ENCODE data around the gene DMRTB1. TPM values are rescaled to one million over a fixed set of nuclear protein-coding genes. Genes with fewer than 3 reads are reported as not detected.

The DMRTB1 gene
- total and polyA plus RNA-seq, 2 donors (not counting 1 experiment from before 2014, with no cell fraction given), result not detected

- no peak overlapping the region for H3K9ac ChIP-seq (ENCODE audit: insufficient read depth, low read length)
- H3K4me3 ChIP-seq (replicated peaks in 1 of 4; ENCODE audit: control extremely low read depth in 1 of 4, insufficient read depth in 1 of 4, low read depth in 3 of 4, low read length in 4 of 4), result no peak overlapping the region
- H3K4me1 ChIP-seq (ENCODE audit: control insufficient read depth, extremely low read depth, insufficient read depth, low read length), result no peaks in the 10 kb centered on the region
- H3K27me3 ChIP-seq (ENCODE audit: control insufficient read depth, insufficient read depth, low read length), result peaks cover 12% of the 10 kb centered on the region
- no peak overlapping the region for H3K27ac ChIP-seq (ENCODE audit: insufficient read depth, low read length)
- no peaks in the 10 kb centered on the region for H3K9me3 ChIP-seq (ENCODE audit: control insufficient read depth, insufficient read depth, low read depth, low read length)
- H2AFZ ChIP-seq (ENCODE audit: low read length), result no peak overlapping the region
- DNase-seq (ENCODE audit: low read depth in 2 of 2), result no peak
- no peaks in the 10 kb centered on the region for H4K20me1 ChIP-seq (ENCODE audit: control insufficient read depth, extremely low read depth, insufficient read depth, low read length)
- no peak overlapping the region for H3K4me2 ChIP-seq (ENCODE audit: extremely low read depth, insufficient read depth, low read length)
- H3K36me3 ChIP-seq (ENCODE audit: control insufficient read depth, insufficient read depth, low read length), result no peaks in the 10 kb centered on the region
- no peaks in the 10 kb centered on the region for H3K79me2 ChIP-seq (ENCODE audit: control insufficient read depth, insufficient read depth, low read length)
- no peak for TF ChIP-seq EZH2 (IDR thresholded peaks at IDR 0.05; ENCODE audit: low read length, missing control alignments)
- TF ChIP-seq, protein P1, sequence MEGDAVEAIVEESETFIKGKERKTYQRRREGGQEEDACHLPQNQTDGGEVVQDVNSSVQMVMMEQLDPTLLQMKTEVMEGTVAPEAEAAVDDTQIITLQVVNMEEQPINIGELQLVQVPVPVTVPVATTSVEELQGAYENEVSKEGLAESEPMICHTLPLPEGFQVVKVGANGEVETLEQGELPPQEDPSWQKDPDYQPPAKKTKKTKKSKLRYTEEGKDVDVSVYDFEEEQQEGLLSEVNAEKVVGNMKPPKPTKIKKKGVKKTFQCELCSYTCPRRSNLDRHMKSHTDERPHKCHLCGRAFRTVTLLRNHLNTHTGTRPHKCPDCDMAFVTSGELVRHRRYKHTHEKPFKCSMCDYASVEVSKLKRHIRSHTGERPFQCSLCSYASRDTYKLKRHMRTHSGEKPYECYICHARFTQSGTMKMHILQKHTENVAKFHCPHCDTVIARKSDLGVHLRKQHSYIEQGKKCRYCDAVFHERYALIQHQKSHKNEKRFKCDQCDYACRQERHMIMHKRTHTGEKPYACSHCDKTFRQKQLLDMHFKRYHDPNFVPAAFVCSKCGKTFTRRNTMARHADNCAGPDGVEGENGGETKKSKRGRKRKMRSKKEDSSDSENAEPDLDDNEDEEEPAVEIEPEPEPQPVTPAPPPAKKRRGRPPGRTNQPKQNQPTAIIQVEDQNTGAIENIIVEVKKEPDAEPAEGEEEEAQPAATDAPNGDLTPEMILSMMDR (conservative IDR thresholded peaks at IDR 0.05 in 1 of 2, IDR thresholded peaks at IDR 0.05 in 1 of 2; ENCODE audit: low read depth in 1 of 2, low read length in 2 of 2), result no peak
Observed at GRCh38 chr1:53463961-53464899, 5.0 kb downstream of the DMRTB1 start.

DNA sequence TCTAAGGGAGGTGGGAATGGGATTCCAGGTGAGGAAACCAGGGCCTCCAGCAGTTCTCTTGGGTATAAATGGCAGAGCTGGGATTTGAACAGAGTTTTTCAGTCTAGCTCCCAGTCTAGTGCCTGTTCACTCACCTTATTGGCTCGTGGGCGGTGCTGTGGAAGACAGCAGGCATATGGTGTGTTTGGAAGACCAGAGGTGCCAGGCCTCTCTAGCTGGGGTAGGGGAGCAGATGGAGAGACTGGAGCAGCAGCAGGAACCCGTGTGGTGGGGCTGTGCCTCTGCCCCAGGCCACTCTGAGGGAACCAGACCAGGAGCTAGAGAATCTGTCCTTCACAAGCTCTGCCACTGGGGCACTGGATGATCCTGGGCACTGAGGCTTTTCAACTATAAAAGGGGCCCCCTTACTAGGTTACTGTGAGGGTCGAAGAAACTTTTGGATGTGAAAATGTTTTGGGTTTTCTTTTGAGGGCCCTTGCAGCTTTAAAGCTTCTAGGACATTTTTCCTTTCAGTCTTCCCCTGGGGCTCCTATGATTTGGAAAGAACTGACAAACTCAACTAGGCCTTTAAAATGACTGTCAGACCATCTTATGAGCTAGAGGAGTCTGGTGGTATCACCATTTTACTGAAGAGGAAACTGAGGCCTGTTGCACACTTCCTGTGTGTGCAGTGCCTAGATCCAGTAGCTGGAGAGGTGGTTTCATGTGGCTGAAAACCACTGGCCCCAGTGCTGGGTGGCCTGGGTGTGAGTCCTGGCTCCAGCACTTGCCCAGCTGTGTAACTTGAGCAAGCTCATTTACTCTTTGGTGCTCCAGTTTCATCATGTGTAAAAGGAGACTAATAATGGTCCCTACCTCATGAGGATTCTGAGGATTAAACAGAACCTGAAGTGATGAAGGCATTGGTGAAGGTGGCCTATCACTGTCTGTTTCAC is 6.1 kb downstream of the DMRTB1 start:
- H3K79me2 ChIP-seq (ENCODE audit: control insufficient read depth, insufficient read depth, low read length), result no peaks in the 10 kb centered on the region
- no peak overlapping the region for H3K4me2 ChIP-seq (ENCODE audit: extremely low read depth, insufficient read depth, low read length)
- no peak for DNase-seq (ENCODE audit: low read depth in 2 of 2)
- no peak overlapping the region for H3K27ac ChIP-seq (ENCODE audit: insufficient read depth, low read length)
- H3K9me3 ChIP-seq (ENCODE audit: control insufficient read depth, insufficient read depth, low read depth, low read length), result no peaks in the 10 kb centered on the region
- TF ChIP-seq EZH2 (IDR thresholded peaks at IDR 0.05; ENCODE audit: low read length, missing control alignments), result no peak
- TF ChIP-seq, protein P1 (conservative IDR thresholded peaks at IDR 0.05 in 1 of 2, IDR thresholded peaks at IDR 0.05 in 1 of 2; ENCODE audit: low read depth in 1 of 2, low read length in 2 of 2), result no peak
- no peaks in the 10 kb centered on the region for H3K36me3 ChIP-seq (ENCODE audit: control insufficient read depth, insufficient read depth, low read length)
- H3K27me3 ChIP-seq (ENCODE audit: control insufficient read depth, insufficient read depth, low read length), result peaks cover 12% of the 10 kb centered on the region
- no peak overlapping the region for H2AFZ ChIP-seq (ENCODE audit: low read length)
- no peaks in the 10 kb centered on the region for H4K20me1 ChIP-seq (ENCODE audit: control insufficient read depth, extremely low read depth, insufficient read depth, low read length)
- no peak overlapping the region for H3K9ac ChIP-seq (ENCODE audit: insufficient read depth, low read length)
- H3K4me1 ChIP-seq (ENCODE audit: control insufficient read depth, extremely low read depth, insufficient read depth, low read length), result peaks cover under 1% of the 10 kb centered on the region
- no peak overlapping the region for H3K4me3 ChIP-seq (replicated peaks in 1 of 4; ENCODE audit: control extremely low read depth in 1 of 4, insufficient read depth in 1 of 4, low read depth in 3 of 4, low read length in 4 of 4)

DNA sequence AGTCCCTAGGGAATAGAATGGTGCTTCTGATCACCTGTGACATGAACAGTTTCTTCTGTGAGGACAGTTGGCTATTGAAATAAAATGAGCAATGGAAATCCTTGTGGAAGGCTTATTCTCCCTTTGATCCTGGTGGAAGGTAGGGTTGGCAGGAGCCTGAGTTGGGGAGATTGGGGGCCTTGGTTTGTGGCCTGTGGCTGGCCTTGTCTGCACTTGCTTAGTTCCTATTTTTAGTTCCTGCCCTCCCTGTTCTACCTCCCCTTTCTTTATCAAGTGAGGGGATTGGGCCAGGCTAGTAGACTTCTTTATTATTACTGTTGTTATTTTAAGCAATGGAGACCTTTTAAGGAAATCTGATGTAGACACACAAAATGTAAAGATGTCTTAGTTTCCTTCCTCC is 8.2 kb downstream of the DMRTB1 start:
- H3K9ac ChIP-seq (ENCODE audit: insufficient read depth, low read length), result no peak overlapping the region

More for the DNA sequence above, 8.2 kb downstream of the DMRTB1 start:
- Histone ChIP-seq H2AFZ (ENCODE audit: low read length) (no peak overlapping the region), H3K79me2 (ENCODE audit: control insufficient read depth, insufficient read depth, low read length) (no peaks in the 10 kb centered on the region), H4K20me1 (ENCODE audit: control insufficient read depth, extremely low read depth, insufficient read depth, low read length) (no peaks in the 10 kb centered on the region), H3K27ac (ENCODE audit: insufficient read depth, low read length) (no peak overlapping the region), H3K9me3 (ENCODE audit: control insufficient read depth, insufficient read depth, low read depth, low read length) (no peaks in the 10 kb centered on the region), H3K36me3 (ENCODE audit: control insufficient read depth, insufficient read depth, low read length) (no peaks in the 10 kb centered on the region), H3K4me3 (replicated peaks in 1 of 4; ENCODE audit: control extremely low read depth in 1 of 4, insufficient read depth in 1 of 4, low read depth in 3 of 4, low read length in 4 of 4) (no peak overlapping the region), H3K4me1 (ENCODE audit: control insufficient read depth, extremely low read depth, insufficient read depth, low read length) (peaks cover 2% of the 10 kb centered on the region), H3K27me3 (ENCODE audit: control insufficient read depth, insufficient read depth, low read length) (peaks cover 12% of the 10 kb centered on the region), H3K4me2 (ENCODE audit: extremely low read depth, insufficient read depth, low read length) (no peak overlapping the region)
- TF ChIP-seq, protein P1 (conservative IDR thresholded peaks at IDR 0.05 in 1 of 2, IDR thresholded peaks at IDR 0.05 in 1 of 2; ENCODE audit: low read depth in 1 of 2, low read length in 2 of 2), result no peak
- DNase-seq (ENCODE audit: low read depth in 2 of 2), result no peak
